ENCODE results near the gene CCNB2. TPM values are rescaled to one million over a fixed set of nuclear protein-coding genes. Genes with fewer than 3 reads are reported as not detected.
A peak's percentile ranks its signal among the peaks of the same experiment; 100 is the strongest.
"Not testable (repeated sequence)": the region's sequence is repeated elsewhere in the genome, so short reads cannot be mapped to it uniquely, and the experiment has no call there.

Gene CCNB2
- polyA plus RNA-seq (ENCODE audit: insufficient read length in 4 of 4), result 10 to 100 TPM; 37.7 to 42.6 (median 39.9) TPM

- DNase-seq (ENCODE audit: low read depth in 4 of 4, low spot score in 2 of 4), result peak; percentile 41 to 92 (median 82)
These were observed at the start of gene CCNB2 for GRCh38 chr15:59104912-59105732. Gene CCNB2, plus strand, starts transcription at chr15:59105146. Its CDS starts 123 bp downstream, at chr15:59105269.

DNA sequence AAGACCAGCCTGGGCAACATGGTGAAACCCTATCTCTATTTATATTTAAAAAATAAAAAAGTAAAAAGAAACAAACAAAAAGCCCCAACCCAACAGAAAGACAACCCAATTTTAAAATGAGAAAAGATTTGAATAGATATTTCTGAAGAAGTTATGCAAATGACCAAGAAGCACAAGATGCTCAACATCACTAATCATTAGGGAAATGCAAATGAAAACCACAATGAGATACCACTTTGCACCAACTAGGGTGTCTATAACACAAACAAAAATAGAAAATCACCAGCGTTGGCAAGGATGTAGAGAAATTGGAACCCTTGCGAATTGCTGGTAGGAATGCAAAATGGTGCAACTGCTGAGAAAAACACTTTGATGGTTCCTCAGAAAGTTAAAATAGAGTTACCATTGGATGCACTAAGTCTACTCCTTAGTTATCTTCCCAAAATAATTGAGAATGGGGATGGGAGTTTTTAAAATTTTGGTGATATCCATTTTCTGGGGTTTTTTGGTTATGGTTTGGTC, 45.8 kb upstream of the CCNB2 start:
- no peak for DNase-seq (ENCODE audit: low read depth in 4 of 4, low spot score in 2 of 4)

DNA sequence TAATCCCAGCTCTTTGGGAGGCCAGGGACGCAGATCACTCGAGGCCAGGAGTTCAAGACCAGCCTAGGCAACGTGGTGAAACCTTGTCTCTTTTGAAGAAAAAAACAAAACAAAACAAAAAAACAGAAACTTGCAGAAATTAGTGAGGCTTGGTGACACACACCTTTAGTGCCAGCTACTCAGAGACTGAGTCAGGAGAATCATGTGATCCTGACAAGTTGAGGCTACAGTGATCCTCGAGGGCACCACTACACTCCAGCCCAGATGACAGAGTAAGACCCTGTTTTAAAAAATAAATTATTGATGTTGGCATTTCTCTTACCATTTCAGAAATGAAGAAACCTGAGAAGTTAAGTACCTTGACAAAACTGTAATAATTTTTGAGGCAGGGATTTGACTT, 44.6 kb upstream of the CCNB2 start:
- DNase-seq (ENCODE audit: low read depth in 4 of 4, low spot score in 2 of 4), result no peak

DNA sequence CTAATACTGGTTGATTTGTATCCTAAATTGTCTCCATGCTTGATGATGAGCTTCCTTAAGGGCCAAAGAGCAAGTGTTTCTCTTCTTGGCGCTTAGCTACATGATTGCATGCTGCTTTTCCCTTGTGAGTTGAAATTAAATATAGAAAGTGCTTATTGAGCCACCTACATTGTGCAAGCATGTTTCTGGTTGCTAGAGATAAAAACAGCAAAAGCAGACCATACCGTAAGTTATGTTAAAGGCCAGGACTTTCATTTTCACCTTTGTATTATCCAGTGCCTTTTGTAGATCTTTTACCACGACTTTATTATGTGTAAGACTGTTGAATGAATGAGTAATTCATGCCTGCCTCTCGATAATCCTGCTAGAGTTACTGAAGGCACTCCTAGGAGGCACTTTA, 41.9 kb upstream of the CCNB2 start:
- no peak for DNase-seq (ENCODE audit: low read depth in 4 of 4, low spot score in 2 of 4)

- no peak for DNase-seq (ENCODE audit: low read depth in 4 of 4, low spot score in 2 of 4)
These were observed 35.5 kb upstream of the CCNB2 start for GRCh38 chr15:59069430-59069829.

DNA sequence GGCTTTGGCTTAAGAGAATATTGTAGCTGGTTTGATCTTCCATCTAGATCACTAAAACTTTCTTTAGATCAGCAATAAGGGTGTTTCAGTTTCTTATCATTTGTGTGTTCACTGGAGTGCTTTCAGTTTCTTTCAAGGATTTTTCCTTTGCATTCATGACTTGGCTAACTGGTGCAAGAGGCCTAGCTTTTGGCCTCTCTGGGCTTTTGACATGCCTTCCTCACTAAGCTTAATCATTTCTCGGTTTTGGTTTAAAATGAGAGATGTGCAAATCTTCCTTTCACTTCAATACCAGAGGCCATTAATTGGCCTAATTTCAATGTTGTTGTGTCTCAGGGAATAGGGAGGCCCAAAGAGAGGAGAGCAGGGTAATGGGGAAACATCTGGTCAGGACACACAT, 30.3 kb upstream of the CCNB2 start:
- DNase-seq (ENCODE audit: low read depth in 4 of 4, low spot score in 2 of 4), result no peak

DNA sequence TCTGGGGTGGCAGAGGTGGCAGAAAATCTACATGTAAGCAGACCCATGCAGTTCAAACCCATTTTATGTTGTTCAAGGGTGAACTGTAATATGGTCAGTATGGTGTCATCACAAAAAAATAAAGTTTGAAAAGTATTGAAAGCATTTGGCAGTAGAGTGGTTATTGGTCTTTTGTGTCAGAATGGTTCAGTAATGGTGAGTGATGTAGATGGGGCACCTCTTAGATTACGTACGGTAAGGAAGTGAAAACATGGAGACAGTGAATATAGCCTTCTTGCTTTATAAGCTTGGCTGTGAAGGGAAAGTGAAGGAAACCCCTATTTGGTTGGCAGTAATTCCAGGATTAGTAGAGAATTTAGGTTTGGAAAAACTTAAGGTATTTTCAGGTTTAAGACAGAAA, 17.2 kb upstream of the CCNB2 start:
- DNase-seq (ENCODE audit: low read depth in 4 of 4, low spot score in 2 of 4), result no peak

- no peak for DNase-seq (ENCODE audit: low read depth in 4 of 4, low spot score in 2 of 4)
These were observed 10.9 kb upstream of the CCNB2 start for GRCh38 chr15:59094077-59094476.

DNA sequence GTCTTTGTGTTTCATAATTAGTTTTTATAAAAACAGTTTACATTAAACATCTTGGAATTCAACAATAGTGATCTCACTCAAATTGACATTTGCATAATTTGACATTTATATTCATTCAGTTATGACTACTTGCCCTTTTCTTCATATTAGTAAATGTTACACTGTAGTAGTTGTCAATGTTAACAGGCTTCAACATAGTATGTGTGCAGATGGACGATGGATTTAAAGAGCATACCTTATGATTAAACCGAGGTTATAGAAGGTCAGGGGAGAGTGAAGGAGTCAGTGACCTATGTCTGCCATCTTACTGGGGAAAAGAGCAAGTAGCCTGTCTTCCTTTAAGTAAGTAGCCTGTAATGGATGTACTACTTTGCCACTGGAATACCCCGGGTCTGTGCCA, 8.5 kb upstream of the CCNB2 start:
- no peak for DNase-seq (ENCODE audit: low read depth in 4 of 4, low spot score in 2 of 4)

GRCh38 chr15:59099162-59099685, 5.7 kb upstream of the CCNB2 start:
- no peak for DNase-seq (ENCODE audit: low read depth in 4 of 4, low spot score in 2 of 4)

DNA sequence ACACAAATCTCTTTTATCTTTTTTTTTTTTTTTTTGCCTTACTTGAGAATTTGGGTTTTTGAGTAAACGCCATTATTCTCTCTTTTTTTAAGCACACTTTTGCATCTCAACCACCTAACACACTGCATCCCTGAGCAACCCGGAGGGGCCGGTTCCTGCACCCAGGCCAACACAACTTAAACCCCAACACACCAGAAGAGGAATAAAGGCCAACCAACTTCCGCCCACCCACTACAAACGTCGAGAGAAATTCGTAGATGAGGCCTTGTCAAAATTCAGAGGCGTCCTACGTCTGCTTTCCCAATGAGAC, 389 bp upstream of the CCNB2 start:
- peak in 1 of 4 donors; percentile 86 for DNase-seq (ENCODE audit: low read depth in 4 of 4, low spot score in 2 of 4)

DNA sequence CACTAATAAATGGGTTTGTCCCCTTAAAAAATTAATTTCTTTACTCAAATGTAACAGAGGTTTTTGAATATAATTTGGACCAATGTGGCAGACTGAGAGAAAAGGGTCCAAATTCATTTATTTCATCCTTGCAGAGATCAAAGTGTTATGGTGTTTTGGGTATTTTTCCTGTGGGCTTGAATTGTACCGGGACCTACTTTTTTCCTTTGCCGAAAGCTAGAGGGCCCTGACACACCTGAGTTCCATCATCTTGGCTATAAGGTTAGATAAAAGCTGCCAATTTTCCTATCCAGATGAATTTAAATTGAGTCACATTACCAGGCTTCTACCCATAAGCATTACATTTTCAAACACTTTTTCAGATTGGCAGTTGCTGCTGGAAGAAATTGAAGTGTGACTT, 908 bp downstream of the CCNB2 start:
- DNase-seq (ENCODE audit: low read depth in 4 of 4, low spot score in 2 of 4), result peak in 1 of 4 donors; percentile 15

DNA sequence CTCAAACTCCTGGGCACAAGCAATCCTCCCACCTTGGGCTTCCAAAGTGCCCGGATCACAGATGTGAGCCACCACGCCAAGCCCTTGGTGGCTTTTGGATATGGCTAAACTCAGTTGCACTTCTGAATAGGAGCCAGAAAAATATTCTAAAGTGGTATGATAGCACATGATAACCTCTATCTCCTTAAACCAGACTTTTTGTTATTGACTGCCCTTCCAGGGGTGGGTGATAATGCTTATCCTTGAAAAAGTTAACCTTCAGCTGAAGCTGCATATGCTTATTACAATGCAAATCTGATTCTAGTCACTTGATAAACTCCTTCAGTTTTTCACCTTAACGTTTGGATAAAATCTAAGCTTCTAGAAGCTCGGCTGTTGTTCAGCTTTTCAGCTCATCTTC, 6.3 kb downstream of the CCNB2 start:
- no peak for DNase-seq (ENCODE audit: low read depth in 4 of 4, low spot score in 2 of 4)

- no peak for DNase-seq (ENCODE audit: low read depth in 4 of 4, low spot score in 2 of 4)
These were observed 10.1 kb downstream of the CCNB2 start for GRCh38 chr15:59115047-59115446.

GRCh38 chr15:59116141-59116540, 11.2 kb downstream of the CCNB2 start:
- no peak for DNase-seq (ENCODE audit: low read depth in 4 of 4, low spot score in 2 of 4)

DNA sequence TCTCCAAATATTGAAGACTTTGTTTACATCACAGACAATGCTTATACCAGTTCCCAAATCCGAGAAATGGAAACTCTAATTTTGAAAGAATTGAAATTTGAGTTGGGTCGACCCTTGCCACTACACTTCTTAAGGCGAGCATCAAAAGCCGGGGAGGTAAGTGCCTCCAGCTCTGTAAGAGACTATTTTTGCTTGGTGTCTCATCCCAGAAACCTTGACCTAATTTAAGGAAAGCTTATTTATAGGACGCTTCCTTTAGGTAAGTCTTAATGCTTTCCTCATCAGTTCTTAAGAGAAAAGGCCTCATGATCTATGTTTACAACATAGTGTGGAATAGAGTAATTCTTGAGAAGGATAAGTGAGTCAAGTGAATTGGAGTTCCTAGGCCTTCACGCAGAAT, 11.8 kb downstream of the CCNB2 start:
- DNase-seq (ENCODE audit: low read depth in 4 of 4, low spot score in 2 of 4), result no peak

DNA sequence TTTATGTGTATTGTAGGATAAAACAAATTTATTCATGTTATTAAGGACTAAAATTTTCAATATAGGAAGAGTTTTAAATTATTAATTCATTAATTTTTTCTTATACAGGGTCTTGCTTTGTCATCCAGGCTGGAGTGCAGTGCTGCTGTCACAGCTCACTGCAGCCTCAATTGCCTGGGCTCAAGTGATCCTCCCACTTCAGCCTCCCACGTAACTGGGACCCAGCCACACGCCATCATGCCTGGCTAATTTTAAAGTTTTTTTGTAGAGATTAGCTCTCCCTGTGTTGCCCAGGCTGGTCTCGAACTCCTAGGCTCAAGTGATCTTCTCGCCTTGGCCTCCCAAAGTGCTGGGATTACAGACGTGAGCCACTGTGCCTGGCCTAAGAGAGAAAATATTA, 14.7 kb downstream of the CCNB2 start:
- no peak for DNase-seq (ENCODE audit: low read depth in 4 of 4, low spot score in 2 of 4)

- no peak for DNase-seq (ENCODE audit: low read depth in 4 of 4, low spot score in 2 of 4)
These were observed 16.0 kb downstream of the CCNB2 start for GRCh38 chr15:59120937-59121336.

DNA sequence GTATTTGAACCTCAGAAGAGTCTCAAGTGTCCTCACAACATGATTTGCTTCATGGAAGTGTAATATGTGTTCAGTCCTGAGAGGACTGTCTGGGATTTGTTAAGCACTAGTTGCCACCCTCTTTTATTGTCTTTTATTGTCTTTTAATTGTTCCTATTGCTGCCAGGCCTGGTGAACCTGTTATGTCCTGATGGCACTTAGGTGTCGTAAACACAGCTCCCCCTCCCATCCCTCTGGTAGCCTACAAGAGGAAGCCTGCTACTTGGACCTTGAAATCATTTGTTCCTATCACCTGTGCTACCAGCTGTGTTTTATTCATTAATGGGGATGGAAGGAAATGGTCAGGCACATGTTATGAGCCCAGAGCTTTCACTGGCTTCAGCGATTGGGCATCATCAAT, 19.3 kb downstream of the CCNB2 start:
- DNase-seq (ENCODE audit: low read depth in 4 of 4, low spot score in 2 of 4), result no peak

- not testable (repeated sequence) for DNase-seq (ENCODE audit: low read depth in 4 of 4, low spot score in 2 of 4)
These were observed 20.7 kb downstream of the CCNB2 start for GRCh38 chr15:59125683-59126082.

DNA sequence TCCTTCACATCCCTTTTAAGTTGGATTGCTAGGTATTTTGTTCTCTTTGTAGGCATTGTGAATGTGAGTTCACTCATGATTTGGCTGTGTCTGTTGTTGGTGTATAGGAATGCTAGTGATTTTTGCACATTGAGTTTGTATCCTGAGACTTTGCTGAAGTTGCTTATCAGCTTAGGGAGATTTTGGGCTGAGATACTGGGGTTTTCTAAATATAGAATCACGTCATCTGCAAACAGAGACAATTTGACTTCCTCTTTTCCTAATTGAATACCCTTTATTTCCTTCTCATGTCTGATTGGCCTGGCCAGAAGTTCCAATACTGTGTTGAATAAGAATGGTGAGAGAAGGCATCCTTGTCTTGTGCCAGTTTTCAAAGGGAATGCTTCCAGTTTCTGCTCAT, 22.3 kb downstream of the CCNB2 start:
- not testable (repeated sequence) for DNase-seq (ENCODE audit: low read depth in 4 of 4, low spot score in 2 of 4)

DNA sequence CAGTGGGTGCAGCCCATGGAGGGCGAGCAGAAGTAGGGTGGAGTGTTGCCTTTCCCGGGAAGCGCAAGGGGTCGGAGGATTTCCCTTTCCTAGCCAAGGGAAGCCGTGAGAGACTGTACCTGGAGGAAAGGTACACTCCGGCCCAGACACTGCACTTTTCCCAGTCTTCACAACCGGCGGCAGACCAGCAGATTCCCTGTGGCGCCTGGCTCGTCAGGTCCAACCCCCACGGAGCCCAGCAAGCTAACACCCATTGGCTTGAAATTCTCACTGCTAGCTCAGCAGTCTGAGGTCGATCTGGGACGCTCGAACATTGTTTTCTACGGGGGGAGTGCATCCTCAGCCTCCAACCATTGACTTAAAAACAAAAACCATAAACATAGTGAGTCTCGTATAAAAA, 26.5 kb downstream of the CCNB2 start:
- no peak for DNase-seq (ENCODE audit: low read depth in 4 of 4, low spot score in 2 of 4)

Data from left renal cortex interstitium (tissue), 4 donors.